GM18499 (cell line): Measurements from ENCODE around the gene CPT1C.

Experiments used
- ATAC-seq: cut with Tn5 transposase; IDR thresholded peaks from one replicate; pipeline ENCODE4 v1.9.1; 2021; ENCODE audit warnings: moderate number of reproducible peaks; ENCODE audit not compliant: insufficient read depth, unreplicated experiment

Gene CPT1C

DNA sequence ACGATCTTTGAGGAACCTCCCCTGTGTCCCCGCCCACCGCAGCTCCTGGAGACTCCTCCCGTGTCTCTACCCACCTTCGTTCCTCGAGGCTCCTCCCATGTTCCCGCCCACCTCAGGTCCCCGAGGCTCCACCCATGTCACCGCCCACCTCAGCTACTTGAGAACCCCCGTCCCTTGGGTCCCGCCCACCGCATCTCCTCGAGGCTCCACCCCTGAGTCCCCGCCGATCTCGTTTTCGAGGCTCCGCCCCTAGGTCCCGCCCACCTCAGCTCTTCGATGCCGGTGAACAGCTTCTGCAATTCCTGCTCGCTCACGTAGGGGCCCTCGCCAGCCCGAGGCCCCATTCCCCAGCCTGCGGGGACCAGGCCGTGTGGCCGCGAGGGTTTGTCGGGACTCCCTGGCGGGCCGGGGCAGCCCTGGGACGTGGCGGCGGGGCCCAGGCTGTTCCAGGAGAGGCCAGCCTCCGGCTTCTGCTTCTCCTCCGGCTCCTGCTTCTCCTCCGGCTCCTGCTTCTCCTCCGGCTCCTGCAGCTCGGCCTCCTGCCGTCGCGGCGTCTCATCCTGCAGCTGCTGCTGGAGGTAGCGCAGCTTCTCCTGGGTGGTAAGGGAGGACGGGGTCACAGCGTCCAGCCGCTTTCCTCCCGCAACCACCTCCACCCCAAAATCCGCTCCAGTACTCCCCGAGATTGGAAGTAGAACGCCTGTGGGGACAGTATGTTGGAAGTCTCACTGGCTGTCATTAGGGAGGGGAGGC, 55.5 kb downstream of the CPT1C start:
- ATAC-seq, result no peak

DNA sequence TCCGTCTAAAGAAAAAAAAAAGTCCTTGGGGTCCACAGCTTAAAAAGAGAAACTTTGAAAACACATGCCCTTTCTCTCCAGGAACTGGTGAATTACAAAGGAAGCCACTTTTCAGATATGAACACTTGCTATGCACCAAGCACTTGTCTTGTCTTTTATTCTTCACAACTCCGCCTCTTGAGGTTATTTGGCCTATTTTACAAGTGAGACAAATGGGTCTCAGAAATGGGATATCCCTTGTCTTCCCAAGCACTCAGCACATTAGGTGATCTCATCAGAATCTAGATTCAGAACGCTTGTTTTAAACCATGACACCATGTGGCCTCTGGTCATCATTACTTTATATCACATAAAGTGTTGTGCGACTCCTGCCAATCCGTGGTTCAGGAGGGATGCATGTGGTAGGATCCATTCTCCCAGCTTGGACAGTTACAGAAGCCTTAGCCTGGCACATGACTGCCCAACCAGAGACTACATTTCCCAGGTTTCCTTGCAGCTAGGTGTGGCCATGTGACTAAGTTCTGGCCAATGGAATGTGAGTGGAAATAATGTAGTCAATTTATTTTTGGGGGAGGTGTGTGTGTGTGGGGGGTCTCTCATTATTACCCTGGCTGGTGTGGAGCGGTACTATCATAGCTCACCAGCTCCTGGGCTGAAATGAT, 58.3 kb downstream of the CPT1C start:
- no peak for ATAC-seq

DNA sequence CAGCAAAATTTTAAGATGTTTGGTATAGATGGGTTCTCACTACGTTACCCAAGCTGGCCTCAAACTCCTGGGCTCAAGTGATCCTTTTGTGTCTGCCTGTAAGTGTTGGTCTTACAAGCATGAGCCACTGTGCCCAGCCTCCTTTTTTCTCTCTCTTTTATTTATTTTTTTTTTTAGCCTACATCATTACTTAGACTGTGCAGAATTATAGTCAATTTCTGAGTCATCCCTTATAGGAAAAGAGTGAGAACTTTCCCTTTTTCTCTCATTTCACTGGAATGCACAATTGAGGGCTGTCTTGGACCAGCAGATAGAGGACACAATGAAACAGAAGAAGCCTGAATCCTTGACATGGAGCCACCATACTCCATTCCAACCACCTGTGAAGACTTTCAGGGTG, 58.9 kb downstream of the CPT1C start:
- no peak for ATAC-seq

DNA sequence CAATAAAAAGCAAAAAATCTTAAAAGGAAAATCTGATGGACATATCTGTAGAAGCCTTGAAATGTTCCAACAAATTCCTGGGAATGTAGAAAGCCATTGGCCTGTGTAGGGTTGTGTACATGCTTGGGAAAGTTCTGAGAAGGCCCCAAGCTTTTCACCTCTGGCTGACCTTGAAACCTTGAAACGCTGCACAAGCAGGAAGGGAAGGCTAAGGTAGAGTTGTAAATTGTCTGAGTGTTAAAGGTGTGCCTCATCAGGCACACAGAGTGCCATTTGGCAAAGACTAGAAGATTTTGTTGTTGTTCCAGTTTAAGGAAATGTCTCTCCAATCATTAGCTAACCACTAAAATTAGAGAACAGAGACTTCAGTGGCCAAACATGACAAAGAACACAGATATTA, 61.8 kb downstream of the CPT1C start:
- ATAC-seq, result no peak

DNA sequence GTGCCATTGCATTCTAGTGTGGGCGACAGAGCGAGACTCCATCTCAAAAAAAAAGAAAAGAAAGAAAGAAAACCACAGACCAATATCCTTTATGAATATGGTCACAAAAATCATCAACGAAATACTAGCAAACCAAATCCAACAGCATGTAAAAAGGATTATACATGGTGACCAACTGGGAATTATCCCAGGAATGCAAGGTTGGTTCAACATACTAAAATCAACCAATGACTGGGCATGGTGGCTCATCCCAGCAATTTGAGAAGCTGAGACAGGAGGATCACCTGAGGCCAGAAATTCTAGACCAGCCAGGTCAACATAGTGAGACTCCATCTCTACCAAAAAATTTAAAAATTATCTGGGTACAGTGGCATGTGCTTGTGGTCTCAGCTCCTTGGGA, 65.0 kb downstream of the CPT1C start:
- no peak for ATAC-seq

DNA sequence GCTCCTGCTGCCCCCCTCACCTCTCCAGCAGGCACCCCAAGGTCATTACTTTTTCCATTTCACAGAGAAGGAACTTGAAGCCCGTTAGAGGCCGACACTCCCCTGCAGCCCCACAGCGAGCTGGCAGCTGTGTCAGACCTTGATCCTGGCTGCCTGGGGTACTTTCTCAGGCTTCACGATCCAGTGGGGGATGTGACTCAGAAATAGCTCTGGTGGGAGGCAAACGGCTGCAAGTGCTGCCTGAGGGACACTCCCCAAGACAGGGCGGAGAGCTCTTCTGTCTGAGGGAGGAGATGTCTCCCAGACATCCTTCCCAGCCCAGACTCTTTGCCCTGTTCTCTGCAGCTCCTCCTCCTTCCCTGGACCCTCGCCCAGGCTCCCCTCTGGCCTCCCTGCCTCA, 67.4 kb downstream of the CPT1C start:
- no peak for ATAC-seq

DNA sequence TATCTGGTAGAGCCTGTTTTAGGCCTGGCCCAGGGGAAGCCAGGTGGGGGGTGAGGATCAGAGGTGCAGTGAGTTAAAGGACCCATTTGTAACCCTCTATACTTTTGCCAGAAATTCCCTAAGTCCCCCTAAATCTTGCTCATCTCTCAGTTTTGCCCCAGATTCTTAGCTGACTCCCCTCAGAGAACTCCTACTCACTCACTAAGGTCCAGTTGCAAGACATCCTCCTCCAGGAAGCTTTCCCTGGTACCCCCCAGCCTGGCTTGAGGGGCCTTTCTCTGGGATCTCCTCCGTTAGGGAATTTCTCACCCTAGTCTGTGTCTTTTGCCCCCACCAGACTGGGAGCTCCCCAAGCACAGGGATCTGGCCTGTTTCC, 70.3 kb downstream of the CPT1C start:
- ATAC-seq, result no peak

DNA sequence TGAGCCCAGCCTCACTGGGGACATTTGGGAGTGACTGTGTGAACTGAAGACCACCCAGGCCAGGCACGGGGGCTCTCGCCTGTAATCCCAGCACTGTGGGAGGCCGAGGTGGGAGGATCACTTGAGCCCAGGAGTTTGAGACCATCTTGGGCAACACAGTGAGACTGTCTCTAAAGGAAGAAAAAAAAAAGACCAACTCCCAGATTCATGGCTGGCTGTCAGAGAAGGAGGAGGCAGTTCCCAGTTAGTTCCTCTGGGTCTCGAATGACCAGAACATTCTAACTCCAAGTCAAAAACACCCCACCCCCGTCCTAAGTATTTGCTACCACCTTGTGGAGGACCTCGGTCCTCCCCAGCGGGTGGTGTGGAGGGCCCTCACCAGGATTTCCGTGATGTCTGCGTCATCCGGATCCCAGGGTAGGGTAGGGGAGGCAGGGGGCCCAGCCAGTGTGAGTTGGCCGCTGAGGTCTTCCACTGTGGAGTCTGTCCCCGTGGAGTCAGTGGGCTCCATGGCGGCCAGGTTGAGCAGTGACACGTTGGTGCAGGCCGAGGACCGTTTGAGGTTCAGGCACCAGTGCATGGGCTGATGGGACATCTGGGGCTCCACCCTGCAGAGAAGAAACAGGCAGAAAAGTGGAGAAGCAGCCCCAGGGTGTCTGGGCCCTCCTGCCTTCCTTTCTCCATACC, 70.9 kb downstream of the CPT1C start:
- no peak for ATAC-seq

DNA sequence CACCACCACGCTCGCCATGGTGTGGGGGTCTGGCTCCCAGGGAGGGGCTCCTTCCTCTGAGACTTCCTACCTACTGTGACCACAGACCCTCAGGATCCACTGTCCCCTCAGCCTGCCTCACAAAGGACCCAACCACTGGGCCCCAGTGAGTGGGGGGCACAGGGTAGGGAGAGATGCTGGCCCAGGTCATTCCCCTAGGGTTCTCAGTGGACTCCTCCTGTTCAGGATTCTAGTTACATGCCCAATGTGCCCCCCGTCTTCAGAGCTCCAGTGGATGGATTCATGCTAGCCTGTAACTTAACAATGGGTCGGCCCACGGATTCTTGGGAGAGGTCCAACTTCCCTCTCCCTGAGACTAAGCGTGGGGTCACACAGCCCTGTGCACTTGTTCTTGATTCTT, 72.3 kb downstream of the CPT1C start, which contains the start of gene TSKS:
TSS of gene TSKS (minus strand) at position 77 of the 400 bp plus-strand sequence. CDS start at position 18, 59 bp downstream.
- ATAC-seq, result no peak
